ENCODE results near the gene MX2.
"Not testable (repeated sequence)": the region's sequence is repeated elsewhere in the genome, so short reads cannot be mapped to it uniquely, and the experiment has no call there.

Gene MX2

DNA sequence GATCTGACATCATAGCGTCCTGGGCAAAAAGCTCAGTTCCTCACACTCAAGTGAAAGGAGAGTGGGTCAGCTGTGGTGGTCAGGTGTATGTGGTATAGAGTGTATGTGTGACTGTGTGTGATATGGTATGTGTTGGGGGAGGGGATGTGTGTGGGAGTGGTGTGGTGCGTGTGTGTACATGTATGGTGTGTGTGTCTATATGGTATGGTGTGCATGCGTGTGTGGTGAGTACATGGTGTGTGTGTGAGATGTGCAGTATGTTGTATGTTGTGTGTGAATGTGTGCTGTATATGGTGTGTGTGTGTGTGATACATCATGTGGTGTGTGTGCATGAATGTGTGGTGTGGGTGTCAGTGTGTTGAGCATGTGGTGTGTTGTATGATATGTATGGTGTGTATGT, 24.3 kb upstream of the MX2 start:
- DNase-seq (ENCODE audit: low read depth, low spot score) = no peak

GRCh38 chr21:41338455-41338854, 23.4 kb upstream of the MX2 start:
- DNase-seq (ENCODE audit: low read depth, low spot score) = no peak

GRCh38 chr21:41342035-41342434, 19.8 kb upstream of the MX2 start:
- DNase-seq (ENCODE audit: low read depth, low spot score) = no peak

DNA sequence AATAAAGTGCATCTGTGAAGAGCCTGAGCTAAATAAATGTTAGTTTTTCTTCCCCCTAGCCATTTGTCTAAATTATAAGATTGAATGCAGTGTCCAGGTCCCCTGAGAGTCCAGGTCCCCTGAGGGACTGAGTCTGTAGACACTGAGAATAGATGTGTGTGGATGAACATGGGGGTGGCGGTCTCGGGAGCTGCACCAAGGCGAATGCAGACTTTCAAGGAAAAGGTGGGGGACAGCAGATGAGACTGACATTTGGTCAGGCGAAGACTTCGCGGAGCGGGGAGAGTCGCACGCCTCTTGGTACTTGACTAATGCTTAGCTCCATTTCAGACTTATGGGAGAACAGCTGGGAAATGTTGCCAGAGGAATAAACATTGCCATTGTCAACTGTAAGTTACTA, 17.7 kb upstream of the MX2 start:
- DNase-seq (ENCODE audit: low read depth, low spot score) = no peak

DNA sequence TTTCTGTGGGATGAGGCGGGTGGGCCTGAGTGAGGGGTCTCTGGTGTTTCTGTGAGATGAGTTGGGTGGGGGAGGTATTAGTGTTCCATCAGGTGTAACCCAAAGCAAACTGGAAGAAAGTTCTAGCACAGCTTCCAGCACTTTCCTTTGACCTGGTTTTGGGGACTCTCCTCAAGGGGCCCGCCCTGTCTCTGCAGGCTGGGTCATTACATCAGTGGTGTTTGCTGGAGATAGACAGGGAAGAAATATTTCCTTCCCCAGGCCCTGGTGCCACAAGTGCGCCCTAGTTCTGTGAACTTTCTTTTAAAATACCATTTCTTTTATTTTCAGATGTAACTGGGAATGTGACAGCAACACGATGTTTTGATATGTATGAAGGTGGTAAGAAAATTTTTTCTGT, 16.5 kb upstream of the MX2 start:
- no peak for DNase-seq (ENCODE audit: low read depth, low spot score)

- DNase-seq (ENCODE audit: low read depth, low spot score) = no peak
Measured at GRCh38 chr21:41345934-41346685, 15.7 kb upstream of the MX2 start.

DNA sequence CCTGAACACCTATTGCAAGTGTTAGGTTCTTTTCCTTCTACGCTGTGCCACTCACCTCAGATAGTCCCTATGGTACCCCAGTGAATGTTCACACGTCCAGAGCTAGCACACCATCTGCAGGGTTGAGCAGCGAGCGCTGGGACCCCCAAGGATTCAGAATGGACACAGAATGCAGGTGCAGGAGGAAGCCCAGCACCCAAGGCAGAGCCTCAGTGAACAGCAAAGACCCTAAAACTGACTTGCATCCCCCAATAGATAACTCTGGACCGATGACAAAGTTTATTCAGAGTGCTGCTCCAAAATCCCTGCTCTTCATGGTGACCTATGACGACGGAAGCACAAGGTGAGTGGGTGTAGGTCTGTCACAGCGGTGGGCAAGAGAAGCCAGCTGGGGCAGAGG, 15.1 kb upstream of the MX2 start:
- no peak for DNase-seq (ENCODE audit: low read depth, low spot score)

GRCh38 chr21:41348434-41348833, 13.4 kb upstream of the MX2 start:
- DNase-seq (ENCODE audit: low read depth, low spot score) = no peak

DNA sequence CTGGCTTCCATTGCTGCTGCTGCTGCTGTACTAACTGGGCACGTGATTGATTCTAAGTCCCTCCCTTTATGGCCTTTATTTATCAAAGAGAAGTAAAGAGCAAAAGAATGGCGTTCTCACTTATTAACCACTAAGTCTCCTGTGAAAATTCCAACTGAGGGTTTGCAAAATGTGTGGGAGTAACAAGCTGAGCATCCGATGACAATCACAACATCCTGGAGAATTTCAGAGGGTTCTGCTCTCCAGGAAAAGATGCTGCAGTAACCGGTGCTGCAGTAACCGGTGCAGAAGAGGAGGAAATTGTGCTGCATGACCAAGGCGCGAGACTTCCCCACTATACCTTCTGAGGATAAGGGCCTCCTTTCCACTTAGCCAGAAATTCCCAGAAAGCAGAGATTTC, 12.7 kb upstream of the MX2 start:
- DNase-seq (ENCODE audit: low read depth, low spot score) = no peak

DNA sequence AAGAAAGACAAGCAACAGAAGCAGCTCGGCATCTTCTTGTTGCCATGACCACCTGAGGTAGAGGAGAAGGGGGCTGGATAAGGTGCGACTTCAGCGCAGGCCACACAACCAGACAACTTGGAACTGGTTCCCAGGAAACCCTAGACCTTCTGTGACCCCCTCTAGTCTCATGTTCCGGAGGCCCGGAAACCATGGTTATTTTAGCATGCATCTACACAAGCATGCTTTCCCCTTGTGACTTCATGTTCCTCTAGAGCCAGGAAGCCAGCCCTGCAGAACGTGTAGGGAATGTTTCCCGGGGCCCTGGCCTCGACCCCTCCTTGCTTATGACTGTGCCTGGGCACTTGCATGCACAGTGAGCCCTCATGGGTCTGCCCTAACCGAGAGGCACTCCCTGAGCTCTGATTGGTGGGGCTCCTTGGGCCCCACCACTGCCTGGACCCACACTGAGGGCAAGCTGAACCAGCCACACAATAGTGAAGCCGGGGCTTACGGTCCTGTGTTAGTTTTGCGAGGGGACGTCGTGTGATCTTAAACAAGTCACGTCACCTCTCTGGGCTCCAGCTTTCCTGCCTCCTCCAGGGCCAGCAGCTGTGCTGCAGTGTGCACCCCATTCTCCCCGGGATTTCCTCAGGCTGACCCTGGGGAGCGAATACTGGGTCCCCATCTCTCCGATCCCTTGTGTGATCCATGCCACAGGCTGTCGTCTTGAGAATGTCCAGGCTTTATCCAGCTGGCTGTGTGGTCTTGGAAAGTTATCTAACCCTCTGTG, 12.0 kb upstream of the MX2 start:
- DNase-seq (ENCODE audit: low read depth, low spot score) = no peak

GRCh38 chr21:41350436-41351155, 11.2 kb upstream of the MX2 start:
- DNase-seq (ENCODE audit: low read depth, low spot score) = no peak

- no peak for DNase-seq (ENCODE audit: low read depth, low spot score)
Measured at GRCh38 chr21:41357546-41357945, 4.3 kb upstream of the MX2 start.

DNA sequence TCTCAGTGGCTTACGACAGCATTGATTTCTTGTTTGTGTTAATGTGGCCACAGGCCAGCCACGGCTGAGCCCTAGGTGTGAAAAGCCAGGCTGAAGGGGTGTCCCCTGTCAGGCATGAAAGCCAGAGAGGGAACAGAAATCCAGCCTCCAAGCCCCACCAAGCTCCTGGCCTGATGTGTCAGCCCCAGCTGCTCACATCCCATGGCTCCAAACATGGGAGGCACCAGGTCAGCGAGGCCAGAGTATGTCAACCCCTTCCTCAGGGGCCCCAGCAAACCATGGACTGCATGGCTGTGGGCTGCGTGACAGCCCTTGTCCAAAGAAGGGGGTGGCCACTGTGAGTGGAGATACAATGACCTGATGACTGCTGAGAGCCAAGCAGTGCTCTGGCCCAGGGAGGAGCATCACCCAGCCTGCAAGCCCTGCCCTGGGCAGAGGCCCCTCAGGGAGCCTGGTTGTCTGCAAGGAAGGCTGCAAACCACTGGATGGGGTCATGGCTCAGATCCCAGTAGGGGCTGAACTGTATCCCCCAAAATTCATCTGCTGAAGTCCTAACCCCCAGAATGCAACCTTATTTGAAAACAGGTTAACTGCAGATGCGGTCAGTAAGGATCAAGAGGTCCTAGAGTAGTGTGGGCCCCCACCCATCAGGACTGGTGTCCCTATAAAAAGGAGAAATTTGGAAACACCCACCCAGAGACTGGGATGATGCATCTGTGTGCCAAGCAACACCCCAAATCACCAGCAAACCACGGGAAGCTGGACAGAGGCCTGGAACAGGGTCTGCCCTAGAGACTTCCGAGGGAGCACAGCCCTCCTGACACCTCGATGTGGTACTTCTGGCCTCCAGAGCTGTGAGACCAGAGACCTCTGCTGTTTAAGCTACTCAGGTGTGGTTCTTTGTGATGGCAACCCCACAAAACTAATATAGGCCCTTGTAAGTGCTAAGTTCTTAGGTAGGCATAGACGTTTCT, 3.3 kb upstream of the MX2 start:
- DNase-seq (ENCODE audit: low read depth, low spot score) = no peak

GRCh38 chr21:41359286-41359685, 2.5 kb upstream of the MX2 start:
- no peak for DNase-seq (ENCODE audit: low read depth, low spot score)

- not testable (repeated sequence) for DNase-seq (ENCODE audit: low read depth, low spot score)
Measured at GRCh38 chr21:41359754-41360071, 2.1 kb upstream of the MX2 start.

DNA sequence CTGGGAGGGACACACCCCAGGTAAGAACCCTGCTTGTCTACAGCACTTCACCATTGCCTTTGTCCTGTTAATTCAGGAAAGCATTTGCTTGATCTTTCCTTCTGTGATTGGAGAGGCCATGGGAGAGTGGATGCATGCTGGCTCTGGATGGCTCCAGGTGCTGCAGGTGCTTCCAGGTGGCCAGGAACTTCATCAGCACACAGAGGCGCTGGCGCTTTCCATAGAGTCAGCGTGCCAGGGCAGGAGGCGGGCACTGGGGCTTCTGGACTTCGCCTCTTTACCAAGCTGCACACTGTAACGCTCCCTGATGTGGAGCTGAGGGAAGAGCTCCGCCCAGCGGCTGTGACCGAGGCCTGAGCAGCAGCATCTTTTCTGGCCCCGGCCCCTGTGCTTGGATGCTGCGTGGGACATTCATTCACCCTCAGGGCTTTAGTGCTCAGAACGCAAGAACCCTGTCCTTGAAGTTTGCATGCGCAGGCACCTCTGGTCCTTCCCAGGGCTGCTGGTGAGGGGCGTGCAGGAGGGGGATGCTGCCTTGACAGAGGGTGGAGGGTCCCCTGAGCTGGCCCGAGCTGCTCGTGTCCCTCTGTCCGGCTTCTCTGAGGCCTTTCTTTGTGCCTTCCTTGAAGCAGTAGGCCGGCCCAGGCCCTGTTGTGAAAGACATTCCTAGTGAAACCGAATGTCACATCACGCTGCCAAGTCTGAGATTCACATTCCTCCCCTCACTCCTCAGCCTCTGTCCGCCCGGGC, 1.6 kb upstream of the MX2 start:
- DNase-seq (ENCODE audit: low read depth, low spot score) = no peak

DNA sequence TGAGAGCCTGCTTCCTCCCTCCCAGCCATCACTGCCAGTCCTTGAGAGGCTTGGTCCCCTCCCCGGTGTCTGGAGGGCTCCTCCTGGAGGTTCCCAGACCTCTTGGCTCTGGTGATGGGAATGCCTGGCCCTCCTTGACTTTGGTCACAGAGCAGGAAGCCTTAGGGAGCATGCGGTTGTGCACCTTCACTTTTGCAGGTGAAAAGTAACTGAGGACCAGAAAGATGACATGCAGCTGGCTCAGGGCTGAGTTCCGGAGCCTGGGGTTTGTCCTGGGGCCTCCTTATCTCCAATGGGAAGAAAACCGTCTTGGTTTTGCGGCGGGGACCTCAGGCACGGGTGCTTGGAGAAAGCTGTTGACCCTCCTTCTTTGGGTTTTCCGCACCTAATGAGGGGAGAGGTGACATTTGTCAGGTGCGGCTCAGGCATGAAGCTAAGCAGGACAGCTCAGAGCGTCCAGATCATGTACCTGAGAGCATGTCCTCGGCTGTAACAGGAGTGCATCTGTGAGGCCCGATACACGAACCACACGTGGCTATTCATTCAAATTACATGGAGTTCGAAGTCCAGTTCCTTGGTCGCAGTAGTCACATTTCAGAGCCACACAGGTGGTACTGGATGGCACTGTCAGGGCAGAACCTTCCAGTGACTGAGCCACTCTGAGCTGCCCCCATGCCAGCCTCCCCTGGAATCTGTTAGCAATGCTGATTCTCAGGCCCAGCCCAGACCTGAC, 608 bp upstream of the MX2 start:
- no peak for DNase-seq (ENCODE audit: low read depth, low spot score)

GRCh38 chr21:41362605-41363369, 960 bp downstream of the MX2 start:
- DNase-seq (ENCODE audit: low read depth, low spot score) = no peak

All from activated CD4-positive, CD25-positive, alpha-beta regulatory T cell treated with anti-CD3 and anti-CD28 coated beads, Interleukin-2, amount 50 U/mL, for 16 hours (primary cell).